ENCODE results near the gene FBXW8.

GRCh38 chr12:117046425-117046824 lies 135.7 kb downstream of the FBXW8 start:
- no peak for TF ChIP-seq JUN (IDR thresholded peaks at IDR 0.05; ENCODE audit: borderline replicate concordance, insufficient read depth, insufficient read length, low read depth)
- no peak for TF ChIP-seq CTCF (IDR thresholded peaks at IDR 0.05; ENCODE audit: extremely low read depth in 1 of 2, insufficient read depth in 1 of 2, low read depth in 1 of 2, low read length in 2 of 2)
- TF ChIP-seq MAX (IDR thresholded peaks at IDR 0.05; ENCODE audit: insufficient read depth, insufficient read length): no peak
- TF ChIP-seq POLR2A (IDR thresholded peaks at IDR 0.05; ENCODE audit: low read depth, low read length): no peak
- TF ChIP-seq EZH2 (IDR thresholded peaks at IDR 0.05; ENCODE audit: borderline replicate concordance, low read depth, low read length, severe bottlenecking): no peak
- no peak for TF ChIP-seq GATA2 (IDR thresholded peaks at IDR 0.05; ENCODE audit: insufficient read depth, insufficient read length, low read depth, low read length)
- TF ChIP-seq POLR2AphosphoS5 (IDR thresholded peaks at IDR 0.05; ENCODE audit: insufficient read depth, low read depth, low read length): no peak

Measured in endothelial cell of umbilical vein (primary cell).